SU-DHL-6 (cell line): Measurements from ENCODE around the gene IFI27L1.
A peak's percentile ranks its signal among the peaks of the same experiment; 100 is the strongest.

Experiments used
- H2AFZ ChIP-seq: fragments of 200-600 bp; sonication (generic); 2 replicates; pipeline ENCODE4 v1.6.1; 2014; ENCODE audit warnings: low read depth, mild to moderate bottlenecking, moderate library complexity, mixed read lengths, antibody characterized with exemption, low read length; ENCODE audit not compliant: severe bottlenecking
- H3F3A ChIP-seq: fragments of 200-600 bp; shearing (Covaris generic); 2 replicates; pipeline ENCODE4 v1.6.0; 2016; ENCODE audit warnings: antibody characterized with exemption, mild to moderate bottlenecking; ENCODE audit not compliant: insufficient read depth
- H3K27ac ChIP-seq: fragments of 200-600 bp; sonication (generic); 2 replicates; pipeline ENCODE4 v1.5.1; 2016; ENCODE audit warnings: low read depth, mild to moderate bottlenecking, low read length, moderate library complexity, mixed read lengths
- H3K27me3 ChIP-seq: fragments of 200-600 bp; sonication (generic), shearing (Covaris generic); 2 replicates; pipeline ENCODE4 v1.6.0; 2014; ENCODE audit warnings: mild to moderate bottlenecking, low read length
- H3K36me3 ChIP-seq: fragments of 200-600 bp; sonication (generic); 2 replicates; pipeline ENCODE4 v1.6.1; 2014; ENCODE audit warnings: mild to moderate bottlenecking, low read length, mixed read lengths
- H3K4me2 ChIP-seq: fragments of 300-600, 200-600 bp; shearing (Covaris generic), sonication (generic); 2 replicates; pipeline ENCODE4 v1.6.0; 2014; ENCODE audit warnings: low read length, low read depth, mild to moderate bottlenecking; ENCODE audit not compliant: poor library complexity, severe bottlenecking
- H3K4me3 ChIP-seq: fragments of 200-600 bp; sonication (generic); 2 replicates; pipeline ENCODE4 v1.5.1; 2014; ENCODE audit warnings: antibody characterized with exemption, low read length, mild to moderate bottlenecking, mixed read lengths; ENCODE audit not compliant: insufficient read depth, poor library complexity, severe bottlenecking
- H3K79me2 ChIP-seq: fragments of 200-600 bp; sonication (generic); 2 replicates; pipeline ENCODE4 v1.6.1; 2014; ENCODE audit warnings: mild to moderate bottlenecking, low read length, moderate library complexity; ENCODE audit not compliant: insufficient read depth
- H3K9ac ChIP-seq: fragments of 200-600 bp; sonication (generic); 2 replicates; pipeline ENCODE4 v1.7.0; 2014; ENCODE audit warnings: mild to moderate bottlenecking, low read length
- H3K9me2 ChIP-seq: fragments of 200-600 bp; sonication (generic); replicated peaks from 2 replicates; pipeline ENCODE4 v1.6.1; 2014; ENCODE audit warnings: low read length; ENCODE audit not compliant: insufficient read depth
- H3K9me3 ChIP-seq: fragments of 200-600 bp; sonication (generic); 2 replicates; pipeline ENCODE4 v1.6.1; 2014; ENCODE audit warnings: low read length, mixed read lengths; ENCODE audit not compliant: insufficient read depth
- H4K20me1 ChIP-seq: fragments of 200-600 bp; sonication (generic); 2 replicates; pipeline ENCODE4 v1.6.1; 2014; ENCODE audit warnings: low read depth, mild to moderate bottlenecking, antibody characterized with exemption, low read length, moderate library complexity, mixed read lengths
- CTCF ChIP-seq: fragments of 200-600 bp; sonication (generic); IDR thresholded peaks from one replicate; pipeline ENCODE4 v1.5.1; 2017; ENCODE audit warnings: antibody characterized with exemption, mild to moderate bottlenecking, low read length, moderate library complexity; ENCODE audit not compliant: insufficient read depth, poor library complexity, severe bottlenecking
- EZH2phosphoT487 ChIP-seq: fragments of 200-600 bp; sonication (generic), shearing (Covaris generic); conservative IDR thresholded peaks from 2 replicates; pipeline ENCODE4 v1.6.1; 2018; ENCODE audit warnings: mild to moderate bottlenecking, antibody characterized with exemption, low read length, moderate library complexity, mixed read lengths

Gene IFI27L1

DNA sequence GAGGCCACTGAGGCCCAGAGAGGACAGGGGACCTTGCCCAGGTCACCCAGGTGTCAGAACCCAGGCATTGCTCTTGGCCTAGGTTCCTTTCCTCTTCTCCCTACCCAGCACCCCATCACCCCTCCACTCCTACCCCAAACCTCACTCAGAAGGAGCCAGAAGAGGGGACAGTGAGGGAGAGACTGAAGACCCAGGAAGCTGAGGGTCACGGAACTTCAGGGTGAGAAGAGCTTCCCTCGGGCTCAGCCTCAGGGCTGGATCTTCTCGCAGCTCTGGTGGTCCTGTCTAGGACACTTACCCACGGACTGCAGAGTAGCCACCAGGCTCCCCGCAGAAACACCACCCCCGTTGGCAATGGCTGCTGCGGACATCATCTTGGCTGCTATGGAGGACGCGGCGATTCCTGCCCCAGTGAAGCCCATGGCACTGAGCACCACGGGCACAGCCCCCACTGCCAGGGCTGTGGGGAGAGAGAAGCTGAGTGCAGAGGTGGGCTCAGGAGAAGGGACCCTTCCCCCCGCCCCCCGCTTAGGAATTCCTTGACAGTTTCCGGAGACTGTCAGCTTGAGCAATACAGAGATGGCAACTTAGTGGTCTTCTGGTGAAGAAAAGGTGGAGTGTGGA, 47.2 kb downstream of the IFI27L1 start:
- H3K36me3 ChIP-seq = no peaks in the 10 kb centered on the region
- peak overlapping the region; percentile 66; the same call in 1 of the 2 replicates for H3K9ac ChIP-seq
- H3K79me2 ChIP-seq = no peaks in the 10 kb centered on the region
- H3F3A ChIP-seq = no peaks in the 10 kb centered on the region
- H3K9me3 ChIP-seq = no peaks in the 10 kb centered on the region
- H3K4me2 ChIP-seq = peak overlapping the region; percentile 99
- H3K4me3 ChIP-seq = no peak overlapping the region
- TF ChIP-seq CTCF (no peak), EZH2phosphoT487 (no peak)
- H3K9me2 ChIP-seq = no peaks in the 10 kb centered on the region
- H4K20me1 ChIP-seq = no peaks in the 10 kb centered on the region
- no peaks in the 10 kb centered on the region for H3K27me3 ChIP-seq
- H3K27ac ChIP-seq = no peak overlapping the region
- H2AFZ ChIP-seq = no peak overlapping the region

DNA sequence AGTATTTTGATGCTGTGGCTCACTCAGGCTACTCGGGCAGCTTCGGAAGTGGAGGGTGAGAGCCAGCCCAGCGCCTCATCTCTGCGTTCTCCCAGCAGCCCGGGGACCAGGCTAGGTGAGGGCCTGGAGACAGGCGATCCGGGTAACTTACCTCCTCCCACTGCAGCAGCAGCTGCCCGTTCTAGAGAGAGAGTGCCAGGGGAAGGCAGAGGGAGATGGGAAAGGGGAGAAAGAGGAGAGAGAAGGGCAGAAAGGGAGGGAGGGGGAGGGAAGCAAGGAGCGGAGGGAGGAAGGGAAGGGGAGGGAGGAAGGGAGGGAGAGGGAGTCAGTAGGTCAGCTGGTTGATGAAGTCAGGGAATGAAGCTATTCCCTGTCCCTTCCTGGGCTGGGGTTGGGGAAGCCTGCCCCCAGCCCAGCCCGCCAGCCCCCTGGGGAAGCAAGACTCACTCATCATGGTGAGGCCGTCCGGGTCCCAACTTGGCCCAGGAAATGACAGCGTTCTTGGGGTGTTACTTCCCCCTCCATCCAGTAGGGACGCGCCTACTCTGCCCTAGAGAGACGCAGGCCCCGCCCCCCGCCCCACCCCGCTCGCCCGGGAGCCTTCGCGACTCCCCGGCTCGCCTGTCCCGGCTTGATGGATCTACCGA, 48.1 kb downstream of the IFI27L1 start, which contains the start of gene IFI27L2:
Gene IFI27L2, minus strand, starts transcription at position 494 of the 647 bp plus-strand sequence. Its CDS starts 40 bp downstream, at position 454.
- no peak within 1 kb of the TSS for H3K27ac ChIP-seq
- H3K79me2 ChIP-seq = no peaks in the 10 kb centered on the region
- H3K27me3 ChIP-seq = no peaks in the 10 kb centered on the region
- H2AFZ ChIP-seq = peak within 1 kb of the TSS; percentile 99
- peak within 1 kb of the TSS; percentile 83 for H3K4me3 ChIP-seq
- no peaks in the 10 kb centered on the region for H3F3A ChIP-seq
- H3K36me3 ChIP-seq = no peaks in the 10 kb centered on the region
- TF ChIP-seq CTCF (no peak), EZH2phosphoT487 (no peak)
- peak within 1 kb of the TSS; percentile 66 for H3K9ac ChIP-seq
- H3K9me3 ChIP-seq = no peaks in the 10 kb centered on the region
- peak within 1 kb of the TSS; percentile 99 for H3K4me2 ChIP-seq
- no peaks in the 10 kb centered on the region for H3K9me2 ChIP-seq
- H4K20me1 ChIP-seq = no peaks in the 10 kb centered on the region

GRCh38 chr14:94129758-94130414, 48.8 kb downstream of the IFI27L1 start:
- H3K4me2 ChIP-seq = peak overlapping the region; percentile 99
- no peaks in the 10 kb centered on the region for H3K27me3 ChIP-seq
- no peaks in the 10 kb centered on the region for H3K79me2 ChIP-seq
- H3F3A ChIP-seq = no peaks in the 10 kb centered on the region
- no peaks in the 10 kb centered on the region for H4K20me1 ChIP-seq
- peak overlapping the region; percentile 83 for H3K4me3 ChIP-seq
- TF ChIP-seq CTCF (no peak), EZH2phosphoT487 (no peak)
- H3K9me2 ChIP-seq = no peaks in the 10 kb centered on the region
- no peaks in the 10 kb centered on the region for H3K36me3 ChIP-seq
- peak overlapping the region; percentile 99 for H2AFZ ChIP-seq
- H3K27ac ChIP-seq = no peak overlapping the region
- H3K9me3 ChIP-seq = no peaks in the 10 kb centered on the region
- H3K9ac ChIP-seq = peak overlapping the region; percentile 66
